DOHH2 (cell line): ENCODE results near the gene IRF7.

Experiments used
- H3F3A ChIP-seq: fragments of 200-600 bp; sonication (generic), shearing (Covaris generic); 2 replicates; pipeline ENCODE4 v1.6.0; 2016; ENCODE audit warnings: antibody characterized with exemption, mild to moderate bottlenecking; ENCODE audit not compliant: control insufficient read depth, insufficient read depth
- H3K27ac ChIP-seq: fragments of 200-600 bp; sonication (generic); 2 replicates; pipeline ENCODE4 v1.5.1; 2014; ENCODE audit warnings: low read depth, mild to moderate bottlenecking, low read length, moderate library complexity
- H3K27me3 ChIP-seq: fragments of 200-600 bp; sonication (generic); 2 replicates; pipeline ENCODE4 v1.6.1; 2014; ENCODE audit warnings: mild to moderate bottlenecking, low read length, mixed read lengths; ENCODE audit not compliant: control insufficient read depth
- H3K36me3 ChIP-seq: fragments of 200-600 bp; sonication (generic); 2 replicates; pipeline ENCODE4 v1.6.1; 2014; ENCODE audit warnings: mild to moderate bottlenecking, low read length, moderate library complexity, mixed read lengths; ENCODE audit not compliant: control insufficient read depth
- H3K4me1 ChIP-seq: fragments of 200-600 bp; sonication (generic); 2 replicates; pipeline ENCODE4 v1.6.1; 2014; ENCODE audit warnings: mild to moderate bottlenecking, low read length, mixed read lengths; ENCODE audit not compliant: control insufficient read depth
- H3K4me2 ChIP-seq: fragments of 200-600 bp; sonication (generic); 2 replicates; pipeline ENCODE4 v1.6.0; 2014; ENCODE audit warnings: mild to moderate bottlenecking, low read length, moderate library complexity
- H3K4me3 ChIP-seq: fragments of 200-600 bp; sonication (generic); 2 replicates; pipeline ENCODE4 v1.5.1; 2014; ENCODE audit warnings: mild to moderate bottlenecking, low read length, mixed read lengths
- H3K79me2 ChIP-seq: fragments of 200-600 bp; sonication (generic); 2 replicates; pipeline ENCODE4 v1.6.1; 2014; ENCODE audit warnings: mild to moderate bottlenecking, low read length, mixed read lengths; ENCODE audit not compliant: control insufficient read depth
- H3K9me2 ChIP-seq: fragments of 200-600 bp; sonication (generic); replicated peaks from 2 replicates; pipeline ENCODE4 v1.6.1; 2014; ENCODE audit warnings: mild to moderate bottlenecking, low read length, mixed read lengths; ENCODE audit not compliant: control insufficient read depth
- H3K9me3 ChIP-seq: fragments of 200-600 bp; sonication (generic); 2 replicates; pipeline ENCODE4 v1.6.1; 2014; ENCODE audit warnings: antibody characterized with exemption, low read length, mixed read lengths; ENCODE audit not compliant: control insufficient read depth, insufficient read depth
- H4K20me1 ChIP-seq: fragments of 200-600 bp; sonication (generic); 2 replicates; pipeline ENCODE4 v1.6.0; 2014; ENCODE audit warnings: low read depth, mild to moderate bottlenecking, antibody characterized with exemption, low read length, moderate library complexity; ENCODE audit not compliant: control insufficient read depth, insufficient read depth
- CTCF ChIP-seq: fragments of 200-600 bp; sonication (generic); IDR thresholded peaks from one replicate; pipeline ENCODE4 v1.5.1; 2014; ENCODE audit warnings: antibody characterized with exemption, mild to moderate bottlenecking, low read depth, low read length; ENCODE audit not compliant: poor library complexity, severe bottlenecking
- EZH2phosphoT487 ChIP-seq: fragments of 200-600 bp; sonication (generic); IDR thresholded peaks from 2 replicates; pipeline ENCODE4 v1.6.1; 2017; ENCODE audit warnings: borderline replicate concordance, mild to moderate bottlenecking, antibody characterized with exemption, low read length, moderate library complexity, mixed read lengths

IRF7 gene

GRCh38 chr11:609341-609811 lies 6.4 kb downstream of the IRF7 start:
- Histone ChIP-seq H3F3A (peaks cover 6% of the 10 kb centered on the region; the same call in 1 of the 2 replicates), H3K27ac (no peak overlapping the region), H4K20me1 (peaks cover 11% of the 10 kb centered on the region), H3K27me3 (no peaks in the 10 kb centered on the region), H3K36me3 (peaks cover 85% of the 10 kb centered on the region), H3K4me3 (no peak overlapping the region), H3K4me1 (peaks cover 12% of the 10 kb centered on the region), H3K4me2 (no peak overlapping the region), H3K79me2 (no peaks in the 10 kb centered on the region; the same call in none of the 2 replicates), H3K9me3 (no peaks in the 10 kb centered on the region), H3K9me2 (no peaks in the 10 kb centered on the region)
- TF ChIP-seq EZH2phosphoT487, result no peak
- no peak for TF ChIP-seq CTCF

- no peaks in the 10 kb centered on the region; the same call in none of the 2 replicates for H3K79me2 ChIP-seq
- peaks cover 7% of the 10 kb centered on the region for H3K4me1 ChIP-seq
- peaks cover 90% of the 10 kb centered on the region for H3K36me3 ChIP-seq
- TF ChIP-seq EZH2phosphoT487 (no peak), CTCF (no peak)
- H3K9me3 ChIP-seq, result no peaks in the 10 kb centered on the region
- peaks cover 6% of the 10 kb centered on the region; the same call in 1 of the 2 replicates for H3F3A ChIP-seq
- no peaks in the 10 kb centered on the region for H3K27me3 ChIP-seq
- H3K4me2 ChIP-seq, result no peak overlapping the region
- peaks cover 8% of the 10 kb centered on the region for H4K20me1 ChIP-seq
- H3K4me3 ChIP-seq, result no peak overlapping the region
- no peaks in the 10 kb centered on the region for H3K9me2 ChIP-seq
- H3K27ac ChIP-seq, result no peak overlapping the region
Observed at GRCh38 chr11:608791-609251, 6.9 kb downstream of the IRF7 start.

- H3K4me3 ChIP-seq, result no peak overlapping the region
- H3K9me2 ChIP-seq, result no peaks in the 10 kb centered on the region
- no peaks in the 10 kb centered on the region; the same call in 1 of the 2 replicates for H3K79me2 ChIP-seq
- peaks cover 1% of the 10 kb centered on the region; the same call in 1 of the 2 replicates for H3K4me1 ChIP-seq
- H4K20me1 ChIP-seq, result peaks cover 5% of the 10 kb centered on the region
- no peak overlapping the region for H3K4me2 ChIP-seq
- H3K27ac ChIP-seq, result no peak overlapping the region
- peaks cover 6% of the 10 kb centered on the region; the same call in 1 of the 2 replicates for H3F3A ChIP-seq
- no peaks in the 10 kb centered on the region for H3K27me3 ChIP-seq
- TF ChIP-seq EZH2phosphoT487, result no peak
- no peak for TF ChIP-seq CTCF
- no peaks in the 10 kb centered on the region for H3K9me3 ChIP-seq
- H3K36me3 ChIP-seq, result peaks cover 93% of the 10 kb centered on the region
Observed at GRCh38 chr11:607971-608659, 7.6 kb downstream of the IRF7 start.
